IMR-90 (cell line): ENCODE data around the gene RRP7A. TPM values are rescaled to one million over a fixed set of nuclear protein-coding genes. Genes with fewer than 3 reads are reported as not detected.
"Not testable (repeated sequence)": the region's sequence is repeated elsewhere in the genome, so short reads cannot be mapped to it uniquely, and the experiment has no call there.

ENCODE experiments used
- ATAC-seq: fragments of 200-7000 bp; cut with Tn5 transposase; 2 replicates; pipeline ENCODE4 v1.9.1; 2020; ENCODE audit warnings: low read depth, mild to moderate bottlenecking, moderate library complexity
- BruUV-seq: library from RNA; stranded (reverse); fragments of 400-500 nt; replicated peaks from 2 replicates; lab custom pipeline; 2021; lab: Mats Ljungman, UMichigan
- CTCF ChIA-PET: fragments of 300-600 bp; formaldehyde crosslinking; extraction: SDS; loops from one replicate; lab custom pipeline; 2021; ENCODE audit warnings: antibody characterized with exemption; lab: Yijun Ruan, JAX
- POLR2A ChIA-PET: fragments of 300-600 bp; sonication (Branson Sonifier 250); formaldehyde crosslinking; loops from one replicate; lab custom pipeline; 2022; ENCODE audit warnings: antibody characterized with exemption; ENCODE audit not compliant: unreplicated experiment; lab: Charles Lee
- DNase-seq: peaks from one replicate; pipeline ENCODE4 v3.0.0; 2013
- H2AFZ ChIP-seq: replicated peaks from 2 replicates; pipeline ENCODE3; 2013; ENCODE audit warnings: low read length, mild to moderate bottlenecking; ENCODE audit not compliant: poor library complexity
- H2AK5ac ChIP-seq: 2 replicates; pipeline ENCODE4 v1.6.1; 2013; ENCODE audit warnings: low read depth, low read length, inconsistent platforms
- H2AK9ac ChIP-seq: replicated peaks from 2 replicates; pipeline ENCODE3; 2013; ENCODE audit warnings: mild to moderate bottlenecking, low read depth, low read length, moderate library complexity; ENCODE audit not compliant: poor library complexity
- H2BK120ac ChIP-seq: 2 replicates; pipeline ENCODE4 v1.6.1; 2013; ENCODE audit warnings: low read depth, low read length, inconsistent platforms
- H2BK15ac ChIP-seq: 3 replicates; pipeline ENCODE4 v1.6.1; 2013; ENCODE audit warnings: low read depth, low read length, inconsistent platforms
- H2BK20ac ChIP-seq: 2 replicates; pipeline ENCODE4 v1.6.1; 2013; ENCODE audit warnings: low read depth, mild to moderate bottlenecking, inconsistent platforms, low read length, moderate library complexity
- H2BK5ac ChIP-seq: 2 replicates; pipeline ENCODE4 v1.6.1; 2013; ENCODE audit warnings: mild to moderate bottlenecking, low read depth, low read length, inconsistent platforms; ENCODE audit not compliant: poor library complexity, severe bottlenecking
- H3K14ac ChIP-seq: replicated peaks from 2 replicates; pipeline ENCODE4 v1.6.1; 2013; ENCODE audit warnings: low read depth, low read length, inconsistent platforms
- H3K18ac ChIP-seq: 2 replicates; pipeline ENCODE4 v1.6.1; 2013; ENCODE audit warnings: low read depth, low read length, control low read depth
- H3K23ac ChIP-seq: 2 replicates; pipeline ENCODE4 v1.6.1; 2013; ENCODE audit warnings: low read depth, low read length, inconsistent platforms
- H3K27ac ChIP-seq: 2 replicates; pipeline ENCODE4 v1.5.1; 2013; ENCODE audit warnings: mild to moderate bottlenecking, control low read depth, low read length; ENCODE audit not compliant: insufficient read depth
- H3K27me3 ChIP-seq: 2 replicates; pipeline ENCODE4 v1.6.1; 2013; ENCODE audit warnings: low read length; ENCODE audit not compliant: control insufficient read depth, insufficient read depth
- H3K36me3 ChIP-seq: 2 replicates; pipeline ENCODE4 v1.6.1; 2013; ENCODE audit warnings: low read length, mixed read lengths; ENCODE audit not compliant: control insufficient read depth, insufficient read depth
- H3K4ac ChIP-seq: 2 replicates; pipeline ENCODE4 v1.6.1; 2013; ENCODE audit warnings: low read depth, low read length, inconsistent platforms
- H3K4me1 ChIP-seq: 2 replicates; pipeline ENCODE4 v1.6.1; 2013; ENCODE audit warnings: low read length, mixed read lengths; ENCODE audit not compliant: control insufficient read depth, insufficient read depth
- H3K4me2 ChIP-seq: 2 replicates; pipeline ENCODE4 v1.6.1; 2013; ENCODE audit warnings: low read depth, mild to moderate bottlenecking, control low read depth, low read length, moderate library complexity
- H3K4me3 ChIP-seq: 2 replicates; pipeline ENCODE4 v1.5.1; 2013; ENCODE audit warnings: low read depth, mild to moderate bottlenecking, control low read depth, low read length, moderate library complexity; ENCODE audit not compliant: insufficient read depth
- H3K56ac ChIP-seq: 2 replicates; pipeline ENCODE4 v1.6.1; 2013; ENCODE audit warnings: low read length, inconsistent platforms; ENCODE audit not compliant: insufficient read depth; ENCODE audit errors: extremely low read depth
- H3K79me1 ChIP-seq, 2 experiments: 2 replicates each; pipeline ENCODE4 v1.6.1; 2013; ENCODE audit warnings: low read length in 2 of 2, inconsistent platforms in 1 of 2, low read depth in 1 of 2
- H3K9ac ChIP-seq: 2 replicates; pipeline ENCODE4 v1.6.1; 2013; ENCODE audit warnings: low read depth, low read length, control low read depth
- H3K9me1 ChIP-seq: 2 replicates; pipeline ENCODE4 v1.6.1; 2013; ENCODE audit warnings: low read length, inconsistent platforms; ENCODE audit not compliant: insufficient read depth
- H3K9me3 ChIP-seq: 2 replicates; pipeline ENCODE4 v1.6.1; 2013; ENCODE audit warnings: low read length; ENCODE audit not compliant: control insufficient read depth, insufficient read depth
- H4K20me1 ChIP-seq: 2 replicates; pipeline ENCODE4 v1.6.1; 2013; ENCODE audit warnings: low read length, inconsistent platforms; ENCODE audit not compliant: insufficient read depth
- H4K5ac ChIP-seq: 2 replicates; pipeline ENCODE4 v1.6.1; 2013; ENCODE audit warnings: mild to moderate bottlenecking, low read depth, low read length, control low read depth
- H4K8ac ChIP-seq, 2 experiments: 2 replicates each; pipeline ENCODE4 v1.6.1; 2013; ENCODE audit warnings: low read depth in 2 of 2, low read length in 2 of 2, control low read depth in 1 of 2, inconsistent platforms in 1 of 2
- H4K91ac ChIP-seq: 2 replicates; pipeline ENCODE4 v1.6.1; 2013; ENCODE audit warnings: low read depth, low read length, inconsistent platforms; ENCODE audit not compliant: insufficient read depth
- BHLHE40 ChIP-seq: fragments of 150-350 bp; IDR thresholded peaks from 2 replicates; pipeline ENCODE4 v1.6.1; 2016; ENCODE audit warnings: mild to moderate bottlenecking, low read depth, low read length
- CEBPB ChIP-seq: IDR thresholded peaks from 2 replicates; pipeline ENCODE4 v1.6.1; 2012; ENCODE audit warnings: low read depth, low read length, improper control_type of control experiment
- CHD1 ChIP-seq: IDR thresholded peaks from 2 replicates; pipeline ENCODE4 v1.6.1; 2012; ENCODE audit warnings: low read depth, low read length, improper control_type of control experiment
- FOS ChIP-seq: fragments of 150-350 bp; IDR thresholded peaks from 2 replicates; pipeline ENCODE4 v1.6.1; 2016; ENCODE audit warnings: low read depth, low read length
- NFE2L2 ChIP-seq: fragments of 150-350 bp; IDR thresholded peaks from 2 replicates; pipeline ENCODE4 v1.6.1; 2016; ENCODE audit warnings: low read depth, mild to moderate bottlenecking, low read length
- RCOR1 ChIP-seq: IDR thresholded peaks from 2 replicates; pipeline ENCODE4 v1.6.1; 2012; ENCODE audit warnings: mild to moderate bottlenecking, low read length, improper control_type of control experiment; ENCODE audit not compliant: insufficient replicate concordance
- WGBS, 2 experiments: methylation state at CpG; one replicate each; pipeline versions ENCODE4 v1.1.5 to v1.1.7; 2013; ENCODE audit warnings: missing lambda C conversion rate in 2 of 2; ENCODE audit not compliant: insufficient read length in 1 of 2; ENCODE audit errors: extremely low coverage in 2 of 2; 5-methylcytosine and 5-hydroxymethylcytosine counted together
- dilution Hi-C: fragments of 300-500 bp; cut with HindIII; formaldehyde crosslinking; loops from one replicate; pipeline ENCODE4 v1.14.3; 2018; ENCODE audit warnings: low sequenced_read_pairs; ENCODE audit not compliant: unreplicated experiment
- in situ Hi-C: fragments of 300-500 bp; cut with MboI; formaldehyde crosslinking; loops from 3 replicates; pipeline ENCODE4 v1.14.3; 2019; ENCODE audit warnings: low sequenced_read_pairs, inconsistent platforms, mixed read lengths
- intact Hi-C: fragments of 100-400 bp; cut with micrococcal nuclease; formaldehyde crosslinking; loops from 2 replicates; pipeline ENCODE4 v1.10.0; 2022
- polyA plus RNA-seq, 3 experiments: library from polyadenylated mRNA; depleted of rRNA; stranded (reverse); fragments of >200 nt; gene quantifications; 2 replicates each; pipeline ENCODE4 v1.2.3, GENCODE V29; 2012; ENCODE audit warnings: low replicate concordance in 1 of 3
- total RNA-seq: library from RNA; depleted of rRNA; stranded (reverse); fragments of >200 nt; gene quantifications from 2 replicates; pipeline ENCODE4 v1.2.3, GENCODE V29; 2012

The RRP7A gene
- total and polyA plus RNA-seq, 2 of the 4 experiments (the other 2 are of a cell fraction), result 25.5 to 29.2 TPM

- in situ Hi-C loops, result no loop called here
- Histone ChIP-seq H2AK9ac (no peak overlapping the region), H4K91ac (no peak overlapping the region), H3K27ac (no peak overlapping the region), H2BK5ac (no peak overlapping the region), H2BK120ac (no peak overlapping the region), H3K36me3 (no peaks in the 10 kb centered on the region), H4K20me1 (no peaks in the 10 kb centered on the region), H3K56ac (no peak overlapping the region), H4K5ac (no peak overlapping the region), H4K8ac (no peak overlapping the region), H3K4ac (peak overlapping the region; percentile 19; the same call in 1 of the 2 replicates), H3K9ac (no peak overlapping the region), H3K23ac (no peak overlapping the region), H3K4me2 (peak overlapping the region; percentile 70; the same call in 1 of the 2 replicates), H3K9me3 (no peaks in the 10 kb centered on the region), H3K79me1 (no peaks in the 10 kb centered on the region), H3K18ac (no peak overlapping the region), H3K27me3 (peaks cover 5% of the 10 kb centered on the region; the same call in 1 of the 2 replicates), H2BK15ac (no peak overlapping the region), H2BK20ac (no peak overlapping the region), H3K14ac (no peak overlapping the region), H3K9me1 (no peaks in the 10 kb centered on the region), H2AK5ac (no peak overlapping the region), H3K4me3 (no peak overlapping the region), H3K4me1 (peaks cover 2% of the 10 kb centered on the region; the same call in 1 of the 2 replicates), H2AFZ (peak overlapping the region; percentile 91)
- dilution Hi-C loops, result no loop called here
- TF ChIP-seq RCOR1 (no peak), CEBPB (no peak), NFE2L2 (no peak), FOS (no peak), BHLHE40 (no peak), CHD1 (no peak)
- ATAC-seq (peak; percentile 95), DNase-seq (peak; percentile 35)
- no TSS peak for BruUV-seq
- intact Hi-C loops, result no loop called here
- ChIA-PET CTCF (no interaction called here), POLR2A (no interaction called here)
- WGBS, 2 experiments, result 5% methylated on average over 7 of the region's 56 CpGs; no CpG with 5 or more reads in 1 of the 2 experiments
Measured at GRCh38 chr22:42500161-42500835, 19.3 kb downstream of the RRP7A start.

- H3K18ac ChIP-seq, H2AK9ac ChIP-seq, H3K27ac ChIP-seq, H4K8ac ChIP-seq, H3K4me1 ChIP-seq, H2AK5ac ChIP-seq, H3K4ac ChIP-seq, BruUV-seq, H2BK15ac ChIP-seq, H3K14ac ChIP-seq, H3K9ac ChIP-seq, H4K20me1 ChIP-seq, POLR2A ChIA-PET, dilution Hi-C loops, H3K9me3 ChIP-seq, H3K56ac ChIP-seq, H3K27me3 ChIP-seq, H2BK5ac ChIP-seq, H3K4me3 ChIP-seq, DNase-seq, H3K9me1 ChIP-seq, H3K23ac ChIP-seq, H4K91ac ChIP-seq, H3K79me1 ChIP-seq, intact Hi-C loops, H2BK20ac ChIP-seq, ATAC-seq, in situ Hi-C loops, H3K36me3 ChIP-seq, H4K5ac ChIP-seq, H2BK120ac ChIP-seq, H3K4me2 ChIP-seq: not testable (repeated sequence)
- 87% methylated on average over 4 of the region's 15 CpGs; no CpG with 5 or more reads in 1 of the 2 experiments for WGBS, 2 experiments
- CTCF ChIA-PET, result interaction anchor here (1.0 kb wide), 1 partner anchor 55 kb away, joined by 4 read pairs; no protein-coding TSS in a partner anchor
- peak overlapping the region; percentile 21 for H2AFZ ChIP-seq
Measured at GRCh38 chr22:42499773-42500160, 19.8 kb downstream of the RRP7A start.
